HT1080 (cell line): ENCODE measurements around the gene HLA-A. TPM values are rescaled to one million over a fixed set of nuclear protein-coding genes. Genes with fewer than 3 reads are reported as not detected.
"Not testable (repeated sequence)": the region's sequence is repeated elsewhere in the genome, so short reads cannot be mapped to it uniquely, and the experiment has no call there.

Source experiments
- DNase-seq: peaks from one replicate; pipeline ENCODE4 v3.0.0-alpha.2; 2015; ENCODE audit warnings: low read depth
- polyA plus RNA-seq, 2 experiments: library from polyadenylated mRNA; depleted of rRNA; stranded (reverse); fragments of >200 nt; gene quantifications; 2 replicates each; pipeline ENCODE4 v1.2.3, GENCODE V29; 2015
- total RNA-seq: library from RNA; depleted of rRNA; stranded (reverse); fragments of >200 nt; shearing (Covaris generic); gene quantifications from 2 replicates; pipeline ENCODE4 v1.2.3, GENCODE V29; 2014; rRNA removed

Gene HLA-A
- total RNA-seq = 84.8 and 89.9 TPM in 2 replicates
- 104 and 124 TPM in 2 replicates for polyA plus RNA-seq (2015; cell fraction: cytosol; rRNA removed)
- 165 and 175 TPM in 2 replicates for polyA plus RNA-seq (2015; cell fraction: nucleus; rRNA removed)

- peak; percentile 85 for DNase-seq
Observed at GRCh38 chr6:29942275-29943052, at the start of gene HLA-A. HLA-A (plus strand) TSS chr6:29942532; CDS start chr6:29942554, 22 bp downstream.

- DNase-seq = no peak
Observed at GRCh38 chr6:29892696-29893095, 49.6 kb upstream of the HLA-A start.

DNA sequence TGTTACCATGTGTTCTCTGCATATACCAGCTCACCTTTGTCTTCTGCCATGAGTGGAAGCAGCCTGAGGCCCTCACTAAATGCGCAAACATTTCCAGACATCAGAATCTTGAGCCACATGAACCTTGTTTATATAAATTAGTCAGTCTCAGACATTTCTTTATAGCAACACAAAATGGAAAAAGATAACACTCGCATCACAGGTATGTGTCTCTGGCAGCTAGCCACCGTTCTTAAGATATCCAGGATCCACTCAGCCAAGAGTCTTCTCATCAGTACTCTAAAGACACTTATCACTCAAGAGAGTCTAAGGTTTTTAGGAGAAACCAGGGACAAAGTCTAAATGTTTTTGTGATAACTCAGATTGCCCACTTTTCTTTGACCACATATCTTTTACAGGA lies 43.1 kb upstream of the HLA-A start:
- no peak for DNase-seq

DNA sequence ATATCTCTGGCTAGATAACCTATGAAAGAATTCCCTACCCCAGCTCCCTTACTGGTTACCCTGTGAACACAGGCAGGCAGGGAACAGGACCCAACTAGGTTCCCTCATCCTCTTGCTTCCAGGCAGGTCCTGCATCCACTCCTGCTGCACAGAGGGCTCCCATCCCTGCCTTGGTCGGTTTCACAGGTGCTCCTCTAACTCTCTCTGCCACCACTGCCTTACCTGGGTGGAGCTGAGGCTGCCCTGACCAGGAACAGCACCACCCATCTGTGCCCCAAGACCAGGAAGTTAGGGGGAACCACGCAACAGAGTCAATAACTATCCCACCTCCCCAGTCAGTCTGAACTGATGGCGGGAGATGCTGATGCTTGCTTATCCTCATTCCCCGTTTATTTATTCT lies 37.0 kb upstream of the HLA-A start:
- DNase-seq = no peak

- no peak for DNase-seq
Observed at GRCh38 chr6:29907637-29908340, 34.5 kb upstream of the HLA-A start.

DNA sequence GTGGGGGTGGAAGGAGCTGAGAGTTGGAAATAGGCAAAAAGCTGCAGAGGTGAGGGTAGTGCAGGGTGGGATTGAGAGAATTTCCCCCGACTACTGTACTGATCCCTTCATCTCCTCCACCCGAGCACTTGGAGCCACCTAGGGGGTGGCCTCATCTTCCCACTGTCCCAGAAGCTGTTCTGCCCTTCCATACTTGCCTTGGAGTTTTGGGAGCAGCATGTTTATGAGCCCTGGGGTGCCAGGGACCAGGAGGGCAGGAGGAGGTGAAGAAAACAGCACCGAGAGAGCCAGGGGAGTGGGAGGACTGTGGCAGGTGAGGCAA lies 34.0 kb upstream of the HLA-A start:
- DNase-seq = no peak

GRCh38 chr6:29908710-29909109 lies 33.6 kb upstream of the HLA-A start:
- no peak for DNase-seq

DNA sequence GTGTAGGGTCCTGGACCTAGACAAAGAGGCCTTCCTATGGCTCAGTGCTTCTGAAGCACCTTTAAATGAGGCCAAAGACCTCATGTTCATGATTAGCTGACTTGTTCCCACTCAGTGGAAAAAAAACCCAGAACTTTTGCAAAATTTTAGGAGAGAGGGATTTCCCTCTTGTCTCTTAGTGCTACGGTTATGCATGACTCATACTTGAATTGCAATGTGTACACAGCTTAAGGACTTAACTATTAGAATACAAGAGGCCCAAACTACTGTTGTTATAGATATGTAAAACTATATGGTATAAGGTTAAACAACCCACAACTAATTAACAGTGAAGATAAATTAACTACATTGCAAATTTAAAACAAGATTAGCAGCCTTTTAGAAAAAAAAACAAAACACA lies 32.3 kb upstream of the HLA-A start:
- no peak for DNase-seq

- no peak for DNase-seq
Observed at GRCh38 chr6:29912840-29913239, 29.5 kb upstream of the HLA-A start.

GRCh38 chr6:29916741-29917140 lies 25.6 kb upstream of the HLA-A start:
- no peak for DNase-seq

DNA sequence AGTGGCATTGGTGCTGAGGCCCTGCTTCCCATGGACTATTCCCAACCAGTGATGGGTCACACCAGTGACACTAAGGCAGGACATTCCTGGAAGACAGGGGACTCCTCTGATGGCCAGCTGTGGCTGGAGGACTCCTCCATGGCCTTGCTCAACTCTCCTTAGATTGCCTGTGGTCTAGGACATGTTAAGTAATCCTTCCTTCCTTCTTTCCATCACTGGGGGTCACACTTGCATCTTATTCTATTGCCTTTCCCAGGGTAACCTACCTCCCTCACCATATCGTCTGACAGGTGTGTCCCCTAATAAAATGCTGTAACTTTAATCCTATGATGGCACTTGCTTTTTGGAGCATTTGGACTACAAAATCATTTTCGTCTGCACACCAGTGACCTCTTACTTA lies 24.5 kb upstream of the HLA-A start:
- peak; percentile 7 for DNase-seq

DNA sequence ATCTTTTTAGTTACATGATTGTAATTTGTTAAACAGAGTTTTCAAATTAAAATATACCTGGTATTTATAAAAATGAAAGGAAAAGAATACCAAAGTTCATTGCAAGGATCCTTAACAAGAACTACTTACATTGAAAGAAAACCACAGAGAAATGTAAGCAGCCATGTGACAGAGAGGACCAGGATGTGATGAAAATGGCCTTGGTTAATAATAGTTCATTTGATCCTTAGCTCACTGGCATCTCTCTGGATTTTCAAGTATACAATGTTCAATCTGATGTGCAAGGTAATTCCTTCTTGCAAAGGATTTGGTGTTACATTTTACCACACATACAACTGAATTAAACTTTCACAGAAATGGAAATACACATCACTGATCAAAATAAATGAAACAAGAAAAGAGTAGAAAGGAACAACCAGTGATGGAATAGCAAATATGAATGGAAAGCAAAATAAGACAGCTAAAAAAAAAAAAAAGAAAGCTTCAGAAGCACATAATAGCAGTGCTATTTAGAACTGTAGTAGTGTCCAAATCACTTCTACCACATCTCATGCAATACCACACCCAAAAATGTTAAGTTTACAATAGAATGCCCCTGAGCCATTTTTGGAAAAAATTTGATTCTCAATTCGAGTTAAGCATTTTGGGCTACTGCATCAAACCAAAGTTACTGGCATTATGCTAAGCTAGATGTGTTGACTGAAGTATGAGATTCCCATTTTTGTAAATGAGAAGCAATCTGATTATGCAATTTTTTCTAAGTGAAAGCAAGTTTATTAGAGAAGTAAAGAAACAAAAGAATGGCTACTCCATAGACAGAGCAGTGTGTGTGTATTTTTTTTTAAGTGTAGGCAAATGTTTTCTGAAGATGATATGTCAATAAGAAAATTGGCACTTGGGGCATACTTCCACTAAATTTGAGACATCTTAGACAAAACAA lies 22.6 kb upstream of the HLA-A start:
- no peak for DNase-seq

- no peak for DNase-seq
Observed at GRCh38 chr6:29924287-29924686, 18.0 kb upstream of the HLA-A start.

- DNase-seq = peak; percentile 26
Observed at GRCh38 chr6:29924731-29925130, 17.6 kb upstream of the HLA-A start.

DNA sequence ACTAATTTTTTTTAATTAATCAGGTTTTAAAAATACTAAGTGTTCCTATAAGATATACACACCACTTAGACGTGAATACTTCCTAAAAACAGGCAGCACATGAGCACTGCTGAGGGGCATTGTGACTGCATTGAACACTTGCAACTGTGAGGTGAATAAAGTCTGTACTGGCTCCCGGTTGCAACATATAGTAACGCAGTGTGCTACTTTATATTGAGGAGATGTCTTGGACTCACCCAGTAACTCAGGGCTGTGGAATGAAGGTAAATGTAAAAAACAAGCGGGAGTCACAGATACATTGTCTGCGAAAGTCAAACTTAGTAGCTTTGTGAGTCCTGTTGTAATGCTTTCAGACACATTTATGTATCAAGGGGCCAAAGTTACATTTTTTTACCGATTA lies 17.0 kb upstream of the HLA-A start:
- no peak for DNase-seq

- no peak for DNase-seq
Observed at GRCh38 chr6:29925727-29926412, 16.5 kb upstream of the HLA-A start.

GRCh38 chr6:29926413-29927274 lies 15.7 kb upstream of the HLA-A start:
- no peak for DNase-seq

GRCh38 chr6:29927275-29927569 lies 15.1 kb upstream of the HLA-A start:
- no peak for DNase-seq

GRCh38 chr6:29927841-29928388 lies 14.4 kb upstream of the HLA-A start:
- no peak for DNase-seq

DNA sequence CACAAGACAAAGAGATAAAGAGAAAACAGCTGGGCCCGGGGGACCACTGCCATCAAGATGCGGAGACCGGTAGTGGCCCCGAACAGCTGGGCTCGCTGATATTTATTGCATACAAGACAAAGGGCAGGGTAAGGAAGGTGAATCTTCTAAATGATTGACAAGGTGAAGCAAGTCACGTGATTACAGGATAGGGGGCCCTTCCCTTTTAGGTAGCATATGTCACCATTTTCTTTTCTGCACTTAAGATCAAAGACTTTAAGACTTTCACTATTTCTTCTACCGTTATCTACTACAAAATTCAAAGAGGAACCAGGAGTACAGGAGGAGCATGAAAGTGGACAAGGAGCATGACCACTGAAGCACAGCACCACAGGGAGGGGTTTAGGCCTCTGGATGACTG lies 12.3 kb upstream of the HLA-A start:
- DNase-seq = not testable (repeated sequence)
